VCaP (cell line): Measurements from ENCODE around the gene TMEM238L.
"Not testable (repeated sequence)": the region's sequence is repeated elsewhere in the genome, so short reads cannot be mapped to it uniquely, and the experiment has no call there.

Experiments
- H3K27ac ChIP-seq: fragments of 450-650 bp; 2 replicates; pipeline ENCODE4 v1.5.1; 2017
- CTCF ChIP-seq: fragments of 450-650 bp; conservative IDR thresholded peaks from 2 replicates; pipeline ENCODE4 v1.5.1; 2017; ENCODE audit warnings: mild to moderate bottlenecking, moderate library complexity

Gene TMEM238L

GRCh38 chr17:10803830-10804475, at the start of gene TMEM238L:
Gene TMEM238L (minus strand): TSS chr17:10804099. CDS start chr17:10803963, 136 bp downstream.
- no peak for TF ChIP-seq CTCF
- H3K27ac ChIP-seq = no peak within 1 kb of the TSS

GRCh38 chr17:10846636-10847035, 42.7 kb upstream of the TMEM238L start:
- not testable (repeated sequence) for H3K27ac ChIP-seq

GRCh38 chr17:10845388-10845751, 41.5 kb upstream of the TMEM238L start:
- H3K27ac ChIP-seq = no peak overlapping the region; the same call in 1 of the 2 replicates
- peak; percentile 44 for TF ChIP-seq CTCF

- H3K27ac ChIP-seq = peak overlapping the region; percentile 51
- peak; percentile 95 for TF ChIP-seq CTCF
Observed at GRCh38 chr17:10844621-10845387, 40.9 kb upstream of the TMEM238L start.

- peak overlapping the region; percentile 51 for H3K27ac ChIP-seq
- no peak for TF ChIP-seq CTCF
Observed at GRCh38 chr17:10843811-10844210, 39.9 kb upstream of the TMEM238L start.

- no peak for TF ChIP-seq CTCF
Observed at GRCh38 chr17:10842658-10843057, 38.8 kb upstream of the TMEM238L start.

GRCh38 chr17:10838682-10839081, 34.8 kb upstream of the TMEM238L start:
- no peak for TF ChIP-seq CTCF
- H3K27ac ChIP-seq = no peak overlapping the region

More at GRCh38 chr17:10842658-10843057, 38.8 kb upstream of the TMEM238L start:
- no peak overlapping the region for H3K27ac ChIP-seq

- H3K27ac ChIP-seq = no peak within 1 kb of the TSS
Observed at GRCh38 chr17:10837921-10838320, 34.0 kb upstream of the TMEM238L start, which contains the start of gene PIRT. Gene PIRT (minus strand): TSS chr17:10838087. CDS start chr17:10825645, 12,442 bp downstream.

More at GRCh38 chr17:10837921-10838320, 34.0 kb upstream of the TMEM238L start, which contains the start of gene PIRT:
- TF ChIP-seq CTCF = no peak
